GM21390 (cell line): ENCODE results near the gene CARD9.

Source experiments
- ATAC-seq: cut with Tn5 transposase; IDR thresholded peaks from one replicate; pipeline ENCODE4 v1.9.1; 2021; ENCODE audit not compliant: unreplicated experiment

Gene CARD9

DNA sequence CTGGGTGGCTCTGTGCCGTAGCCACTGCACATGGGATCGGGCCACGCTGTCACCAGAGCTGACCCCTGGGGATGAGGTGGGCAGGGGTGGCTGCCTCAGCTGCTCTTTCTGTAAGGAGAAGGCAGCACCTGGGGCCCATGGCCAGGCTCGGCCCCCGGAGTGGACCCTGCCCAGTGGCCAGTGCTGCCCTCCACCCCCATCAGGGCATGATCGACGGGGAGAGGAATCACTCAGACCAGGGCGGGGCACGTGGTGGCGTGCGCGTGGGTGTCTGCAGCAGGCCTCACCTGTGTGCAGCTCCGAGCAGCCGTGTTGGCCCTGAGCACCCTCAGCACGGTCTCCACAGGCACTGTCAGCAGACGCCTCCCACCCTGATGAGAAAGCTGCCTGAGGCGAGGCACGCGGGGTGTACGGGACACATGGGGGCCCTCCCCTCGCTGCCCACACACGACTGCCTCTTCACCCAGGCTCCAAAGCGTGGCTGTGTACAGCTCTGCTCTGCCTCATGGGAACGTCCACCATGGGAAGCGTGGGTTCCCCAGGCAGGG lies 8.6 kb upstream of the CARD9 start:
- ATAC-seq = no peak

GRCh38 chr9:136381311-136381710 lies 7.8 kb upstream of the CARD9 start:
- no peak for ATAC-seq

DNA sequence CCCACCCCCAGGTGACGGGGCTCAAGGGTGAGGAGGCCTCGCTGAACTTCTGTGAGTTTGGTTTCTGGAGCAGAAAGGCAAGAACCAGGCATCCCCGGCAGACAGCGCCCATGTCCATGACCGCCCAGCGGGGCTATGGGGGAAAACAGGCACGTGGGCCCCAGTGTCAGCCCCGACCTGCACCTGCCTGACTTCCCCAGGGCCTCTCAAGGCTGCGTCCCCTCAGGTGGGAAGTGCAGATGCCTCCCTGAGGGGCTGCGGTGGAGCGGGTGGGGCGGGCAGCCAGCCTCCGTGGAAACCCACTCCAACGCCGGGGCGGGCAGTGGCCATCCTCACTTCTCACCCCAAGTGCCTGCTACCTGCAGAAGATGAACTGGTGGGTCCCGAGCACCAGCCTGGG lies 6.9 kb upstream of the CARD9 start:
- ATAC-seq = no peak

- ATAC-seq = no peak
Observed at GRCh38 chr9:136379891-136380290, 6.4 kb upstream of the CARD9 start.

DNA sequence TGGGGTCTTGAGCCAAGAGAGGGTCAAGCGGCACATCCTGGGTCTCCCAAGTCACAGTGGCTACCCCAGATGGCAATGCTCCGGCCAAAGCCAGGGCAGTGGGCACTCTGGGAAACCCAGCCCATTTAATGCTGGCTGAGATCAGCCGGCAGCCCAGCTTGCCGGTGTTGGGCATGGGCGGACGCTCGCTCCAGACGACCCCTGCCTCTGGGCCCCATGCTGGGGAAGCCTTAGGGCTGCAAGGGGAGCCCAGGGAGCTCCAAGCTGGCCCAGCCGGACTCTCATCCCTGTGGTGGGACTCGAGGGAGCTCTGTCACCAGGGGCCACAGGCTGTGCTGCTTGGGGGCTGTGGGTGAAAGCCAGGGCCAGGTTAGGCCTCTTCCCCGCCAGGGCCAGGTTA lies 5.9 kb upstream of the CARD9 start:
- no peak for ATAC-seq

DNA sequence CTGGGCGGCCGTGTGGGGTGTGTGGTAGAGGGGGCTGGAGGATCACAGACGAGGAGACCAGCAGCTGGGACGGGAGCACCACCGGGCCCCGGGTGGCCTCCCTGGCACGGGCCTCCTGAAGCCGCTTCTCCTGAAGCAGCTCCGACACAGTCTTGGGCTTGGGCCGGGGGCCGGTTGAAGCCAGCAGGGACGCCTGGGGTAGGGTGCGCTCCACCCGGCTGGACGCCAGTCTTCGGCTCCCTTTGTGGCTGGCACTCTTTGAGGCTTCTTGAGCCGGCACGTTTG lies 5.5 kb upstream of the CARD9 start:
- ATAC-seq = no peak

GRCh38 chr9:136378170-136379002 lies 4.9 kb upstream of the CARD9 start:
- ATAC-seq = no peak

GRCh38 chr9:136377341-136378169 lies 4.1 kb upstream of the CARD9 start:
- ATAC-seq = no peak

GRCh38 chr9:136376457-136376856 lies 3.0 kb upstream of the CARD9 start:
- ATAC-seq = no peak

DNA sequence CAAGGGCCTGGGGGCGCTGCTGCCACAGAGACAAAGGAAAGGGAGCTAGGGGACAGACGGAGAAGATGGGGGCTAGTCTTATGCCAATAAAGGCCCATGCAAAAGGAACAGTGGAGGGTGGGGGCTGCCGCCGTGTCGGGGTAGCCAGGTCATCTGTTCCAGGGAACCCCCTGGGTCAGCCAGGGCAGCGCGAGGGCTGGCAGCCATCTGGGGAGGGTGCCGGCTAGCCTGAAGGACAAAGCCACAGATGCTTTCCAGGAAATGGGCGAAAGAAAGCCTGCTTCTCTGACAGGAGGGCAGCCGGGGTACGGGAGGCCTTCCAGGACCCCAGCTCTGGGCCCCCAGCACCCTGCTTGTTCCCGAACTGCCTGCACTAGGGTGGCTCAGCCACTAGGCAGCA lies 1.6 kb upstream of the CARD9 start:
- no peak for ATAC-seq

DNA sequence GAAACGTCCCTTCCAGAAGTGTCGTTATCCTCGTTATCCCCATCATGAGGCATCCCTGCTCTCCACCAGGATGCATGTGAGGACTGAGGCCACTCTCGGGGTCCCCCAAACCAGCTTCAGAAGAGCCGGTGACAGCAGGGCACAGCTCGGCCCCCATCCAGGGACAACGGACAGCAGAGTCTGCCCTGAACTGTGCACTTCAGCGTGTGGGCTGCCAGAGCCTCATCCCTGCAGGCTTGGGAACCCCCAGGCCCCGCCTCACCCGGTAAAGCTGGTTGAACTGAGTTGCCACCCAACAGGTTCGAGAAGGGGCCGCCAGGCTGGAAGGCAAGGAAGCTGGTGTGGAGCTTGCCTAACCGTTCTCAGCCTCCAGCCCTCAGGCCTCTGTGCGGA lies 710 bp upstream of the CARD9 start:
- no peak for ATAC-seq

DNA sequence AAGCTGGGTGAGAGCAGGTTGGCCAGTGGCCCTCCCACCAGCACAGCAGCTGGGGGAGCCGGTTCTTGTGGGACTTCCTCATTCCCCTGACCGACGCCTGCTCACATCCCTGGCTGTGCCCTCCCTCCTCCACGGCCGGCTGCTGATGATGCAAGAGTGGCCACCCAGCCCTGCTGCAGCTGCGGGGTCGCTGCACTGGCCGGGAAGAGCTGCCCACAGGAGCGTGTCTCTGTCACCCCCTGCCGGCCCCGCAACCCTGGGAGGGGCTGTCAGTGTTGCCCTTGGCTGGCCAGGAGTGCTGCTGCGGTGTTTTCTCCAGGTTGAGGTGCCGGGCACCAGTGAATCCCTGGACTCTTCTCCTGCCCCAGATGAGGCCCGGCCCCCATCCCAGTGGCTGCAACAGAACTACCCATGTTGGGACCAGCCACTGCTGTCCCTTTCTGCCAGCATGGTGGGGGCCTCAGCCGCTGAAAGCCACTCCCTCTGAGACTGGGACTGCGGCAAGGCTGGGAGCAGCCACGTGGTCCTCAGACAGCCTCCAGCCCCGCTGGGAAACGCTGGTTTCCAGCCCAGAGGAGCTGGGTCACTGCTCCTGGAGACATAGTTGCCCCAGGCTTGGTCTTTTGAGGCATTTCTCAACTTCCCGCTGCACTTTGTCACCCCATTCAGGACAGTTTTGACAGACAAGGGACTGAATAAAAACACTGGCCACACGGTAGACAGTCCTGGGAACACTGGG lies 739 bp downstream of the CARD9 start:
- ATAC-seq = no peak

DNA sequence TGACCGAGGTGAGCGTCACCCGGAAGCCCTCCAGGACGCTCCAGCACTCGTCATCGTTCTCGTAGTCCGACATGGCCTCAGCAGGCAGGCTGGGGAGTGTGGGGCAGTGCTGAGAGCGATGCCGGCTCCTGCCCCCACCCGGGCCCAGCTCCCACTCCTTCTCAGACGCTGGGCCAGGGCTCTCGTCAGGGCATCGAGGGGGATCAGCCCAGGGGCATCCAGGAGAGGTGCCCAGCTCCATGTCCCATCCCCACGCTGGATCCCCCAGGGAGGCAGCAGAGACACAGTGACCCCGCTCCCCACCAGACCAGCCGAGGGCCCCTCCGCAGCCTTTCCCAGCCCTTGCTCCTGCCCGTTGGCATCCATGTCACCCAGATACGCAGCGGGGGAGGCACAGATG lies 1.5 kb downstream of the CARD9 start:
- ATAC-seq = no peak

GRCh38 chr9:136371533-136371880 lies 2.0 kb downstream of the CARD9 start:
- no peak for ATAC-seq

DNA sequence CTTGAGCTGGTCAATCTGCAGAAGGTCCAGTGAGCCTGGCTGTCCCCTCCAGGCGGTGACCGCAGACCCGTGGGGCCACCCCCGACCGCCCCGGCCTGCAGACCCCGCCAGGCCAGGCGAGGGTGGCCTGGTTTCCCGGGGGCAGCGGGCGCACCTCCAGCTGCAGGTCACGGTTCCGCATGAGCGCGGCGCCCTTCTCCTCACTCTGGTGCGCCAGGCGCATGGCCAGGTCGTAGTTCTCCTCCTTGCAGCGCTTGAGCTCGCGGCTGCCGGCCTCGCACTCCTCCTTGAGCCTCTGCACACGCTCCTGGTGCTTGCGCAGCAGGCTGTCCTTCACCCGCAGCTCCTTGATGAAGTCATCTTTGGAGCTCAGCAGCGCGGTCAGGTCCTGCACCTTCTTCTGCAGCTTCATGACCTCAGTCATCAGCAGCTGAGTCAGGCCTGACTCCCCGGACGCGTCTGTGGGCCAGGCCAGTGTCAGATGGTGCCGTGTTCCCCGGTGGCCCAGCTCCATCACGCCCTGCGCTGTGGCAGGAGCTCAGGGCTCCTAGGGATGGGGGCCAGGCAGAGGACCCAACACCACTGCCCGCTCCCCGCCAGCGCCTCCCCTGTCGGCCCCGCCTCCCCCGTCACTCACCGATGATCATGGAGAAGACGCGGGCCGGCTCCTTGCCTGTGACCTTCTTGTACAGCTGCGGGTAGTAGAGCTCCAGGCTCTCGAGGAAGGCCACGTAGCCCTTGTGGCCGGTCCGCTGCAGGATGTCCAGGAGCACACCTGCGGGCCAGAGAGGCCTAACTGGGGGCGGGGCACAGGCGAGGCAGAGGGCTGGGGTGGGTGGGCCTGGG lies 2.6 kb downstream of the CARD9 start:
- no peak for ATAC-seq

- ATAC-seq = no peak
Observed at GRCh38 chr9:136370037-136370436, 3.4 kb downstream of the CARD9 start.

DNA sequence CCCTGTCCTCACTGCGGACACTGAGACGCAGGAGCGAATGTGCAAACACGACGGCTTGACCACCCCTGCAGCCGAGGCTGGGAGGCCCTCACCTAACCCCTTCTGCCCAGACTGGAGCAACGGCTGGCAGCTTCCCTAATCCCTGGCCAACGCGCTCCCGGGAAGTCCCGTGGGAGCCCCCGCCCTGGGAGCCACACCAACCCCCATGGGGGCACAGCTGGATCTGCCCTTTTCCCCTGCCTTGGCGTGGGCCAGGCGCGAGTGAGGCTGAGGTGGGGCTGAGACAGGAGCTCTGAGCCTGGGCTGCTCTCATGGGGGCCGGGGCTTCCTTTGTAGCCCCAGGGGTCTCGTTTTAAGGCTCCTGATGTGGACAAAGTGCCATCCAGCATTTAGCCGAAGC lies 5.3 kb downstream of the CARD9 start:
- ATAC-seq = no peak

- no peak for ATAC-seq
Observed at GRCh38 chr9:136367296-136368145, 5.9 kb downstream of the CARD9 start.

DNA sequence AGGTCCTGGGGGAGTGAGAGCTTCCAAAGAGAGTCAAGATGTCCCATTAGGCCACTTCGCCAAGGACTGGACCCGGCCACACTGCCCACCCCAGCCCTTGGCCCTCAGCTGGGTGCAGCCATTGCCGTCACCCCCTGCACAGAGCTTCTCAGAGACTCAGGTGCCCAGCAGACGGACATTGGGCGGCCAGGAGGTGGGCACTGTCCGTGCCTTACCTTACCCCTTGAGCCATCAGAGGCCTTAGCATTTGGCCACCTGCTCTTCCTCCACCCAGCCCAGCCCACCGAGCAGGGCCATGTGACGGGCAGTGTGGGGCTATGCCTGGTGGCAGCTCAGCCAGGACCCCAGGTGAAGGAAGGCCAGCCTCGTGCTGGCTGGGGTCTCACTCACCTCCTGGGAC lies 6.6 kb downstream of the CARD9 start:
- ATAC-seq = no peak

DNA sequence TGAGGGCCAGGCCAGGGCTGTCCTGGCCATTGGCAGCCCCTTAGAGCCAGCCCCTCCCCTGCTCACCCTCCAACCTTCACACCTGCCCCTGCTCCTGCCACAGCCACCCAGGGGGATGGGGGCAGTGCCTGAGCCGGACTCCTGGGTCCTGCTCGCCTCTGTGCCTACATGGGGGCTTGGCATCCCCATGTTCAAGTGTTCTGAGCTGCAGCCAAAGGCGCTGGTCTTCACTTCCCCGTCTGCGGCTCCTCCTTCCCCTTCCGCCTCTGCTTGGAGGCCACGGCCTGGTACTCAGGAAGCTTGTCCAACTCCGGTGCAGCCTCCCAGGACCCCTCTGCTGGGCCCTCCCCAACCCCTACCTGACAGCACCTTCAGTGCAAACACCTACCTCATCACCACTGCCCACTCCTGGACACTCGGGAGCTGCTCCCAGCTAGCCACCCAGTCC lies 7.7 kb downstream of the CARD9 start:
- ATAC-seq = no peak
